Loucy (cell line): ENCODE measurements around the gene TRHDE.

Source experiments
- H2AFZ ChIP-seq: fragments of 200-600 bp; sonication (generic); 2 replicates; pipeline ENCODE4 v1.6.0; 2016; ENCODE audit warnings: antibody characterized with exemption, mild to moderate bottlenecking, low read length, moderate library complexity
- H3F3A ChIP-seq: fragments of 200-600 bp; 2 replicates; pipeline ENCODE4 v1.6.0; 2016; ENCODE audit warnings: antibody characterized with exemption, low read depth, mild to moderate bottlenecking
- H3K27me3 ChIP-seq: fragments of 200-600 bp; sonication (generic); 2 replicates; pipeline ENCODE4 v1.6.1; 2014; ENCODE audit warnings: low read length, mild to moderate bottlenecking; ENCODE audit not compliant: insufficient read depth, poor library complexity, severe bottlenecking
- H3K36me3 ChIP-seq: fragments of 200-600 bp; sonication (generic); 2 replicates; pipeline ENCODE4 v1.6.1; 2016; ENCODE audit warnings: low read length; ENCODE audit not compliant: insufficient read depth
- H3K4me1 ChIP-seq: fragments of 200-600 bp; sonication (generic); 2 replicates; pipeline ENCODE4 v1.5.1; 2014; ENCODE audit warnings: low read length, mild to moderate bottlenecking; ENCODE audit not compliant: insufficient read depth, poor library complexity, severe bottlenecking
- H3K4me2 ChIP-seq: fragments of 200-600 bp; sonication (generic); 2 replicates; pipeline ENCODE4 v1.6.0; 2014; ENCODE audit warnings: antibody characterized with exemption, low read length, low read depth, mild to moderate bottlenecking; ENCODE audit not compliant: poor library complexity, severe bottlenecking
- H3K4me3 ChIP-seq: fragments of 200-600 bp; sonication (generic); 2 replicates; pipeline ENCODE4 v1.5.1; 2014; ENCODE audit warnings: low read length, mild to moderate bottlenecking, mixed read lengths; ENCODE audit not compliant: poor library complexity, severe bottlenecking
- H3K79me2 ChIP-seq: fragments of 200-600 bp; sonication (generic); 2 replicates; pipeline ENCODE4 v1.6.1; 2014; ENCODE audit warnings: low read length; ENCODE audit not compliant: insufficient read depth
- H3K9ac ChIP-seq: fragments of 200-600 bp; sonication (generic); 2 replicates; pipeline ENCODE4 v1.6.0; 2014; ENCODE audit warnings: mild to moderate bottlenecking, low read depth, low read length, moderate library complexity; ENCODE audit not compliant: poor library complexity, severe bottlenecking
- H3K9me2 ChIP-seq: fragments of 200-600 bp; sonication (generic); replicated peaks from 2 replicates; pipeline ENCODE4 v1.6.1; 2016; ENCODE audit warnings: low read depth, low read length, mixed read lengths
- H3K9me3 ChIP-seq: fragments of 200-600 bp; sonication (generic); 2 replicates; pipeline ENCODE4 v1.6.1; 2014; ENCODE audit warnings: mild to moderate bottlenecking, antibody characterized with exemption, low read length, low read depth; ENCODE audit not compliant: insufficient read depth
- H4K20me1 ChIP-seq: fragments of 200-600 bp; sonication (generic); 2 replicates; pipeline ENCODE4 v1.6.0; 2014; ENCODE audit warnings: antibody characterized with exemption, low read length, mild to moderate bottlenecking; ENCODE audit not compliant: insufficient read depth, poor library complexity, severe bottlenecking
- CTCF ChIP-seq: fragments of 200-600 bp; sonication (generic); conservative IDR thresholded peaks from 2 replicates; pipeline ENCODE4 v1.5.1; 2014; ENCODE audit warnings: mild to moderate bottlenecking, antibody characterized with exemption, low read length
- EZH2phosphoT487 ChIP-seq: fragments of 200-600 bp; IDR thresholded peaks from 2 replicates; pipeline ENCODE4 v1.6.1; 2018; ENCODE audit warnings: antibody characterized with exemption, mild to moderate bottlenecking, moderate library complexity, borderline replicate concordance

The TRHDE gene

DNA sequence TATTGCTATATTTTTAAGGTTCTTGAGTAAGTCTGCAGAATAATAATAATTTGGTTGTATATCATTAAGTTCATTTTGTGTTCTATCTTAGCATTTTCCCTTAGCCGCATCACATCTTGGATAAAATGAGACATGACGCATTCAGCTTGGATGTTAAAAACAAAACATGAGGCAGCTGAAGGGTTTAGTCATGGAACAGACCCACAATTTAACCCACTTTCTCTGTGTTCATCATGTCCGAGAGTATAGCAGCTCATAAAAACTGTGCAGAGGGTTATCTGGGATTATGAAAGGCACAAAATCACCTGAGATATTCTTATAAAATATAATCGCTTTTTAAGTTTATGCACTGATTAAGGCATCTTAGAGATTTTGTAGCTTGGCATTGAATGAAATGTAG lies 219.3 kb downstream of the TRHDE start:
- Histone ChIP-seq H3K4me3 (no peak overlapping the region), H3K4me2 (no peak overlapping the region), H3K27me3 (no peaks in the 10 kb centered on the region), H2AFZ (no peak overlapping the region), H3K9me2 (no peaks in the 10 kb centered on the region; the same call in 1 of the 2 replicates), H4K20me1 (no peaks in the 10 kb centered on the region), H3K4me1 (no peaks in the 10 kb centered on the region), H3K9ac (no peak overlapping the region), H3K36me3 (no peaks in the 10 kb centered on the region), H3K9me3 (no peaks in the 10 kb centered on the region), H3K79me2 (no peaks in the 10 kb centered on the region), H3F3A (no peaks in the 10 kb centered on the region)
- TF ChIP-seq CTCF: no peak
- no peak for TF ChIP-seq EZH2phosphoT487

- TF ChIP-seq EZH2phosphoT487 (no peak), CTCF (no peak)
- Histone ChIP-seq H3K9me3 (no peaks in the 10 kb centered on the region), H3K4me3 (no peak overlapping the region)
Measured at GRCh38 chr12:72493407-72493806, 221.2 kb downstream of the TRHDE start.

DNA sequence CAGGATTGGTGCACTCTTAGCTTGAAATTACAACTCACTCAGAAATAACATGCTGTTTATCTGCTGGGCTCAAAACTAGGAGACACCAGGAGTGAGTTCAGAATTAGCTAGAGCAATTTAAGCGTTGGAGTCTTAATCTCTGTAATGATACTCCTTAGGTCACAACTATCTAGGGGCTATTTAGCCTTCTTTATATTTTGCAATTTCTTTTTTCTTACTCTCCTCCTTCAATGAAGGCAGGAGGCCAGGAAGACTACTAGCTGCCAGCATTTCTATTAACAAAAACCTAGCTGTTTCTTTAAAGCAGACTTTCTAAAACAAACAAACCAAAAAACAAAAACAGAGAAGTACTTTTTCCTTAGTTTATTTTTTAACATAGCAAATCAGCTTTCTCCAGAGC lies 226.2 kb downstream of the TRHDE start:
- H3F3A ChIP-seq: no peaks in the 10 kb centered on the region
- H3K79me2 ChIP-seq: no peaks in the 10 kb centered on the region
- H4K20me1 ChIP-seq: no peaks in the 10 kb centered on the region
- no peak overlapping the region for H3K4me3 ChIP-seq
- no peaks in the 10 kb centered on the region for H3K36me3 ChIP-seq
- H3K4me1 ChIP-seq: no peaks in the 10 kb centered on the region
- no peaks in the 10 kb centered on the region for H3K9me3 ChIP-seq
- no peak overlapping the region for H3K9ac ChIP-seq
- no peaks in the 10 kb centered on the region; the same call in 1 of the 2 replicates for H3K9me2 ChIP-seq
- H2AFZ ChIP-seq: no peak overlapping the region
- TF ChIP-seq CTCF: no peak
- TF ChIP-seq EZH2phosphoT487: no peak
- H3K4me2 ChIP-seq: no peak overlapping the region
- no peaks in the 10 kb centered on the region for H3K27me3 ChIP-seq

More at GRCh38 chr12:72493407-72493806, 221.2 kb downstream of the TRHDE start:
- H3K36me3 ChIP-seq: no peaks in the 10 kb centered on the region
- H3K9me2 ChIP-seq: no peaks in the 10 kb centered on the region; the same call in 1 of the 2 replicates
- no peaks in the 10 kb centered on the region for H4K20me1 ChIP-seq
- no peak overlapping the region for H3K4me2 ChIP-seq
- no peak overlapping the region for H3K9ac ChIP-seq
- H3F3A ChIP-seq: no peaks in the 10 kb centered on the region
- H3K79me2 ChIP-seq: no peaks in the 10 kb centered on the region
- H2AFZ ChIP-seq: no peak overlapping the region
- no peaks in the 10 kb centered on the region for H3K4me1 ChIP-seq
- H3K27me3 ChIP-seq: no peaks in the 10 kb centered on the region
